Coronary artery (tissue), 2 donors: ENCODE data around the gene CGB1.
"Not testable (repeated sequence)": the region's sequence is repeated elsewhere in the genome, so short reads cannot be mapped to it uniquely, and the experiment has no call there.

ENCODE experiments used
- DNase-seq: peaks from one replicate; pipeline ENCODE4 v3.0.0-alpha.2; 2017; ENCODE audit warnings: low spot score
- H3K27ac ChIP-seq, 2 donors: fragments of 200-600 bp; sonication (generic); one replicate each; pipeline ENCODE4 v1.5.1; 2016 to 2019
- H3K4me3 ChIP-seq: fragments of 200-600 bp; sonication (generic); 2 replicates; pipeline ENCODE4 v1.5.1; 2016; ENCODE audit warnings: mild to moderate bottlenecking, moderate library complexity
- CTCF ChIP-seq: fragments of 200-600 bp; sonication (generic); IDR thresholded peaks from one replicate; pipeline ENCODE4 v1.5.1; 2019; ENCODE audit warnings: antibody characterized with exemption

CGB1 gene

GRCh38 chr19:49036815-49037214 lies at the start of gene CGB1:
TSS of gene CGB1 (minus strand) at chr19:49036895. CDS start at chr19:49036711, 184 bp downstream.
- not testable (repeated sequence) for H3K27ac ChIP-seq, DNase-seq, H3K4me3 ChIP-seq

- no peak for TF ChIP-seq CTCF
- Histone ChIP-seq H3K4me3 (peak overlapping the region; percentile 92), H3K27ac (peak overlapping the region in 1 of 2 donors; percentile 70)
- no peak for DNase-seq
Observed at GRCh38 chr19:49086296-49086695, 49.6 kb upstream of the CGB1 start.

- Histone ChIP-seq H3K4me3 (peak overlapping the region; percentile 92), H3K27ac (peak overlapping the region; percentile 70 to 94)
- no peak for TF ChIP-seq CTCF
- DNase-seq = no peak
Observed at GRCh38 chr19:49085868-49086232, 49.2 kb upstream of the CGB1 start.

- peak within 1 kb of the TSS; percentile 70 to 94 for H3K27ac ChIP-seq
- TF ChIP-seq CTCF = no peak
- peak; percentile 98 for DNase-seq
- peak within 1 kb of the TSS; percentile 92 for H3K4me3 ChIP-seq
Observed at GRCh38 chr19:49085020-49085867, 48.5 kb upstream of the CGB1 start, which contains the start of gene SNRNP70. TSS of gene SNRNP70 (plus strand) at chr19:49085451. CDS start at chr19:49086415, 964 bp downstream.

GRCh38 chr19:49084206-49085019 lies 47.7 kb upstream of the CGB1 start:
- no peak for TF ChIP-seq CTCF
- Histone ChIP-seq H3K27ac (peak overlapping the region; percentile 70 to 94), H3K4me3 (peak overlapping the region; percentile 92)
- DNase-seq = no peak

- no peak for TF ChIP-seq CTCF
- Histone ChIP-seq H3K4me3 (no peak overlapping the region), H3K27ac (no peak overlapping the region)
- no peak for DNase-seq
Observed at GRCh38 chr19:49081273-49081672, 44.6 kb upstream of the CGB1 start.

GRCh38 chr19:49080392-49080791 lies 43.7 kb upstream of the CGB1 start:
- no peak for TF ChIP-seq CTCF
- no peak overlapping the region for H3K4me3 ChIP-seq
- no peak for DNase-seq
- no peak overlapping the region for H3K27ac ChIP-seq
